Right ventricle myocardium superior (tissue), 1 donor: Measurements from ENCODE around the gene MOB2. TPM values are rescaled to one million over a fixed set of nuclear protein-coding genes. Genes with fewer than 3 reads are reported as not detected.

Experiments
- ATAC-seq: fragments of 200-7000 bp; cut with Tn5 transposase; one replicate; pipeline ENCODE4 v1.9.1; 2020; ENCODE audit warnings: mild to moderate bottlenecking; ENCODE audit not compliant: poor library complexity
- DNase-seq: peaks from one replicate; pipeline ENCODE4 v3.0.0-alpha.2; 2020
- intact Hi-C: fragments of 100-400 bp; cut with DNase I; formaldehyde crosslinking; loops from one replicate; pipeline ENCODE4 v1.11.2; 2022
- total RNA-seq: library from RNA; stranded (reverse); fragmentation: NEBNext Ultra II Directional; extraction: Animal tissue kit (Norgen Biotek cat#: 25700); gene quantifications from one replicate; pipeline ENCODE4 v1.2.1, GENCODE V29; 2021
- donor health status: DM: no; HTN: yes; CAD: no; lungs with severe emphysema.

Gene MOB2
- total RNA-seq, 1 donor from 2014 or later: 46.1 TPM

DNA sequence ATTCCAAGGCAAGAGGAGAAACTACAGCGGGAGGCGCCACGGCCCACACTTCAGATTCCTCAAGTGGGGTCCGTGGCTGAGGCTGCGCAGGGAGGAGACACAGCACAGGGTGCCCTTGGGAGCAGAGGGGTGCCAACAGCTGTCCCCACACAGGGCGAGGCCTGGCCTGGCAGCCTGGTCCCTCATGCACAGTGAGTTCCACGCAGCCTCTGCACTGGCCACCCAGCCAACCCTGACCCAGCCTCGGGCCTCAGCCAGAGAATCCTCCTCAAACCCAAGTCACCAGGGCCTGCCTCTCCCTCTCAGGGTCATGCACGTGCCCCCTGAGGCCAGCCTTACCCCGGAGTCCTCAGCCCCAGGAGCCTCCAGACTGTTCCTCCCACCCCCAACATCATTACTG, 22.4 kb upstream of the MOB2 start:
- ATAC-seq (no peak), DNase-seq (peak; percentile 36)
- intact Hi-C loops: no loop called here

DNA sequence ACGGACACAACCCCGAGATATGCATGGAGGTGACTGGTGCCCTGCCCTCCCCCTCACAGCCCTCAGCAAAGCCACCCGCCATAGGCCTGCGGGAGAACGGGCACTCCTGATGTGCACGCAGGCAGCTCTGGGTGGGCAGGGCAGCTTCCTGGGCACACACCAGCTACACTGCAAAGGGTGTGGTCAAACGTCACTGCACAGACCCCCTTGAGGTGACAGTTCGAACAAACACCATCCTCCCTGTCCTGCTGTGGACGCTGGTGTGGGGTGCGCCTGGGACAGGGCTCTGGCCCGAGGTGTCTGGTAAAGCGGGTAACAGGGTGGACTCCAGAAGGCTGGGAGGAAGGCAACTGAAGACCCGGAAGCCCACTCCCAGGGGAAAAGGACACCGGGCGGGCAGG, 21.9 kb upstream of the MOB2 start:
- no peak for ATAC-seq
- intact Hi-C loops: no loop called here

DNA sequence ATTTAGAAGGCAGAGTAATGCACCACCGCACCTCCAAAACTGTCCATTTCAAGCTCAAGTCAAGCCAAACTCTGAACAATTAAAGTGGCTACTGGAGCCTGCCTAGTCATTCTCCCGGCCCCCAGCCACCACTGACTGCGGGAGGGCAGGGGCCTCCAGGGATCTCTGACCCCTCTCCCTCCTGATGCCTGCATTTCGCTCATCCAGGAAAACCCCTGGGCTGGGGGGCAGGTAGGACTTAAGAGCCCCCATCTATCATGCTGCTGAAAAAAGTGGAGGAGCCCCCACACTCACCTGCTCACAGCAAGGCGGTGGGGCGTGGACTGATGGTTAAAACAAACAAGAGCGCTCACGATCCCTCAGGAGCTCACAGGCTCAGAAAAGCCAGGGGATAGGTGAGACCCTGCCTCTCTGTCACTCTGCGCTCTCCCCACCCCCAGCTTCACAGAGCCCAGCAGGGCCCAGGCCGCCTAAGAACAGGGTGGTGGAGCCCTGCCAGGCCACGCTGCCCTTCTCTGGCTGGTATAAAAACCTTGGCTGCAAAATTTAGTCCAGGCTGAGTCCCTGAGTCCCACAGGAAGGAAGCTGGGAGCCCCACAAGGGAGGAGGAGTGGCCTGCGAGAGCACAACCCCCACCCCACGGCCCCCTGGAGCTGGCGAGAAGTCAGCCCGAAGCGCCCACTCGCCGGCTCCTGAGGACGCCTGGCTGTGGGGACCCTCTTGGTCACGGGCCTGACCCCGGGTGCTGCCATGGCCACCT, 21.0 kb upstream of the MOB2 start:
- ATAC-seq (peak; percentile 49), DNase-seq (peak; percentile 70)
- intact Hi-C loops: no loop called here

More for the DNA sequence above, 21.9 kb upstream of the MOB2 start:
- peak; percentile 37 for DNase-seq

DNA sequence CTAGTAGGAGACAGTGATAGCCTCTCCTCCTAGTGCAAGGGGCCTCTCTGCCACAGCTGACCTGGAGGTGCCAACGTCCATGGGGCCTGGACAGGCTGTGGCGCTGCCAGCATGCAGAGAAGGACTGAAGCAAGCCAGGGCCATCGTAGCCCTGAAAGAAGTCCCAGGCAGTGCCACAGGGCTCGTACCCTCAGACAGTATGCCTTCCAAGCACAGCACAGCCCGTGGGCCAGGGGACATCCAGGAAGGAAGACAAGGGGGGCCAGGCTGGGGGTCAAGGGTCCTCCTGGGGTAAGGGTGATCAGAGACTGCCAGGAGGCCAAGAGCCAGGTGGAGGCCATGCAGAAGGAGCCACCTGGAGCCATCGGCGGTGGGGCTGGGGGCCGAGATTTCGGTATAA, 20.4 kb upstream of the MOB2 start:
- no peak for ATAC-seq
- intact Hi-C loops: no loop called here
- DNase-seq: peak; percentile 41

DNA sequence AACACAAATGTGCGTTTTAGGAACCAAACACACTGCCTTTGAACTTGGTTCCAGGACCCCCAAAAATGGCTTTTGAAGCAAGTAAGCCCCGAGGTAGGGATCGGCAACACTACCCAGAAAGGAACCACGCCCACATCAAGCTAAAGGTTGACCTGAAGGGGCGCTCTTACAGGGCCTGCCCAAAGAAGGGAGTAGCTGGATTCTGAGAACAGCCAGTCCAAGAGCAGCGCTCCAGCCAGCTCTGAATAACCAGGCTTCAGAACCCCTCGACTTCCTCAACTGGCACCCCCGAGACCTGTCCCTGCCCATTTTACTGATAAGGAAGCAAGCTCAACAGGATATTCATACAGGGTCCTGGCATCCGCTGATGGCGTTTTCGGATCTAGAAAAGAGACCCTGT, 18.9 kb upstream of the MOB2 start:
- ATAC-seq: no peak
- intact Hi-C loops: no loop called here
- no peak for DNase-seq

DNA sequence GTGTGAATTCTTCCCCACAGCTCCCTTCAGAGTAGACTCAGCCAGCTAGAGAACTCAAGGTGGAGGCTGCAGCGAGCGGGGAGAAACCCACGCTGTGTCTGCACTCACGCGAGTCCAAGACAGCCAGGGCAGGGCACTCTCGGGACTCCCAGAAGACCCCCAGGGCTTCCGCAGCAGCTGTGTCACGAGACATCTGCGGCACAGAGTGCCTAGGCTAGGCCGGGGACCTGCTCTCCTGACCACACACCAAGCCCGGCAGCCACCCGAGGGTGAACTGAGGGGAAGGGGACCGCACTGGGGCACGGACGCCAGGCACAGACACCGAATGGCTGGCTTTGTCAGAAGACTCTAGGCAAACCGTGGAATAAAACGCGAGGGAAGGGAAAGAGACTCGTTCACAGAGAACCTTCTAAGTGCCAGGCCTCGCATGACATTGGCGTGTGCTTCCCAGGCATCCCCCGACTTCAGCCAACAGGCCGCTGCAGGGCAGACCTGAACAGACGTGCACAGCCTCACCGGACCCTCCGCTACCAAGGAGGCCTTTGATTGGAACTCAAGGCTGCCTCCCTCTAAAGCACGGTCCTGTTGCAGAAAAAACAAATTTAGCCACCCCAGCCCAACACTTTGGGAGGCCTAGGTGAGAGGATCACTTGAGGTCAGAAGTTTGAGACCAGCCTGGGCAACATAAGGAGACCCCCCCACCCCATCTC, 18.2 kb upstream of the MOB2 start:
- no peak for ATAC-seq
- peak; percentile 28 for DNase-seq
- intact Hi-C loops: no loop called here

DNA sequence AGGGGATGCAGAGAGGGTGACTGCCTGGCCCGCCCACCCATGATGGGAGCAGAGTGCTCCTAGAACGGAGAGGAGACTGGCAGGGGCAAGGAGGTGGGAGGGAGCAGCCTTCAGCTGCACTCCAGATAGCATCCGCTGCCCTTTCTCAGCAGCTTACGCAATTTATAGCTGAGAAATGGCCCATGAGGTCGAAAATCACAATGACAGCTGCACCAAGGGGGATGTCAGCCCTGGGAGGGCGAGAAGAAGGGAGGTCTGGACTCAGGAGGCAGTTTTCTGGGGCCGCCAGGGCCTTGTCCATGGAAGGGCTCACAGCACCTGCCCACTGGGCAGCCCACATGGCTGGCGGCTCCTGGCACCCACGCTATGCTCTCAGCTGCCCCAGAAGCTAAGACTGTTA, 17.6 kb upstream of the MOB2 start:
- intact Hi-C loops: no loop called here
- DNase-seq (peak; percentile 31), ATAC-seq (no peak)

DNA sequence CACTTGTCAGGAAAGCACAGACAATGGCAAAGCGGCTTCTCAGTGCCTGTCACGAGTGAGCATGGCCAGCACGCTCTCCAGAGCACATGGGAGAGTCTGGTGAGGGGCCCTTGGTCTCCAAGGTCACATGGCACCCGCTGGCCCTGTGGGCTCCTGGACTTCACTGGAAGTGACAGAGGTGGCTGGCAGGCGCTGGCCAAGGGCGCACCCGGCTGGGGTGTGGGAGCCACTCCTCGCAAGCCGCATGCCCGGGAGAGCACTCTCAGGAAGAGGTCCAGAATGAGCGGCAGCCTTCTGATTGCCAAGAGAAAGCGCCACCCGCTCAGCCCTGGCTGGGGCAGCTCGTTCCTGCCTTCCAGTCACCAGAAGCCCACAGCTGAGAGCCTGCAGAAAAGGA, 17.1 kb upstream of the MOB2 start:
- intact Hi-C loops: no loop called here
- ATAC-seq (peak; percentile 74), DNase-seq (peak; percentile 81)

DNA sequence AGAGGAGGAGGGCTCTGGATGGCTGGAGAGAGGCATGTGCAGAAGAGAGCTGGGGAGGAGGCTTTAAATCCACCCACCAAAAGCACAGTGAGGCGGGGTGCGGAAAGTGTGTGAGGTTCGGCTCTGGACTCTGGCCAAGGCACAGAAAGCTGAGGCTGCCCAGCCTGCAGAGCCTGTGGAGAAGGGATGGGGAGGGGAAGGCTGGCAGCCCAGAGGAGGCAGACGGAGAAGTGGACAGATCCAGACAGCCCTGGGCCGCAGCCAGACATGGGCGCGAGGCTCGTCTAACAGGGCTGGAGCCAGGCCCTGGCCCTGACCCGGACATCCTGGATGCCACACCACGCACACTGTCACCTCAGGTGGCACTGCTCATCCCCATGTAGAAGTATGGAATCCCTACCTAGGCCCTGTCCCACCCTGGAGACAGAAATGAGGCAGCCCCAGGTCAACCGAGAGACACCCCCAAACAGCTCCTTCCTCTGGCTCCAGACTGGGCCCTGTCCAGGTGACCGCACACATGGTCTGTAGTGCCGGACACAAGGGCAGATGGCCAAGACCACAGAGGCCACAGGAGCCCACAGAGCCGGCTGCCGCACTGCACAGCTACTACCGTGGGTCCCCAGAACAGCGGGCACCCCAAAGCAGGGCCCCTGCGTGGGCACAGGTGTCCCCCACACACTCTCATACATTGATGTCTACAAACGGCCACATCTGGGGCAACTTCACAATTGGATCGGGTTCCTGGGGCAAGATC, 16.6 kb upstream of the MOB2 start:
- DNase-seq: peak; percentile 76
- ATAC-seq: peak; percentile 71
- intact Hi-C loops: no loop called here

DNA sequence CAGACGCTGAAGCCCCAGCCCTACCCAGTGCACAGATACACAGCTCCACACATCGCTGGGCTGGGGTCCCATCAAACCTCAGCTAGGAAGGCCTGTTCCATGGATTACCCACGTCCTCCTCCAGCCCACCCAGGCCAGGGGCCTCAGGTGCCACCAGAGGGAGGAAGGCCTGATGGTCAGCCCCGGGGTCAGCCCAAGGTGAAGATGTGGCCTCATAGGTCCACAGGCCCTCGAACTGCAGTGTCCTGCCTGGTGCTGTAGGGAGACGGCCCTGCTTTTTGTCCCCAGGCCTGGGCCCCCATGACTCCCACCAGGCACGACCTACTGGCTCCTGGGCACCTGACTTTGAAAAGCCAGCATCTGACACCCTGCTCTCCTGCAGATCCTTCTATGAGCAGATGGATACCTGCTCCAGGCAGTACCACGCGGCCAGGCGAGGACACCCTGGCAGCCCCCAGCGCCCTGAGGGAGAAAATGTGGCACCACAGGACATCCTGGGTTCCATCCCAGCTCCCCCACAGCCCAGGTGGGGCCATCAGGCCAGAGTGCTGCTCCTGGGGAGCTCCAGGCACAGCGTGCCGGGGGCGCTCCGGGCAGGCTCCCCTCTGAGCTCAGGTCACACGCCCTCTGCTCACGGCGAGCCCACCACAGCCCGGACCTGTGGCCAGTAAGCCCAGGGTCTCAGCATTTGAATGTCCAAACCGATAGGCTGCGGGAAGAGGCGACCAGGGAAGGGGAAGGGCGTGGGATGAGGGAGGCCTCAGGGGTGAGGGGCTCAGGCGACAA, 15.8 kb upstream of the MOB2 start:
- intact Hi-C loops: no loop called here
- peak; percentile 33 for DNase-seq
- no peak for ATAC-seq

DNA sequence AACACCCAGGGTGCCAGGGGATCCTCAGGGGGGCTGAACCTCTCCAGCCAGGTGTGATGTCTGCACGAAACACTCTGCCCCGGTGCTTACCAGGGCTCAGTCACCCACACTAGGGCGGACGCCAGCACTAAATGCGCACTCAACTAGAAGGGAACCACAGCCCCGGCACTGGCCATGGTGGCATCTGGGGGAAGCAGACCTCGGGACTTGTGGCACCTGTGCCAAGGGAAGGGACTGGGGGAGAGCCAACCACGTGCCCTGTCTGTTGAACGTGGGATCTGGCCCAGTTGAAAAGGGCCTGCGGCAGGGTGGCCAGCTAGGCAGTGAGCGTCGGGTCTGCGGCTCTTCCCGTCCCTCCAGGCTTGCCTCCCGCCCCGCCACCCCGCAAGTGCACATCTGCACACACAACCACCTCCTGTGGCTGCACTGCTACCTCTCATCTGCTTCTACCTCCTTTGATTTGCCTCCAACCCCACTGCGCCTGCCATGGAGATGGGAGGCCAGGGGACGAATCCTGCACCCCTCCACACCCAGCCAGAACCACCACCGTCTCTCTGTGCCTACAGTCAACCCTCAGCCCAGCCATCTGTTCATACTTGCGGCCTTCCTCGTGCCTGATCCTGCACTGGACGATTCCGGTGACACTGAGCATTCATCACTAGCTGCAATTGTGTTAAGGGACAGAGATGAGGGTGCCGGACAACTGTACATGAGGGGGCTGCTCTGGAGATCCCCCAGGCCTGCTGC, 15.0 kb upstream of the MOB2 start:
- DNase-seq (peak; percentile 64), ATAC-seq (peak; percentile 52)
- intact Hi-C loops: no loop called here

DNA sequence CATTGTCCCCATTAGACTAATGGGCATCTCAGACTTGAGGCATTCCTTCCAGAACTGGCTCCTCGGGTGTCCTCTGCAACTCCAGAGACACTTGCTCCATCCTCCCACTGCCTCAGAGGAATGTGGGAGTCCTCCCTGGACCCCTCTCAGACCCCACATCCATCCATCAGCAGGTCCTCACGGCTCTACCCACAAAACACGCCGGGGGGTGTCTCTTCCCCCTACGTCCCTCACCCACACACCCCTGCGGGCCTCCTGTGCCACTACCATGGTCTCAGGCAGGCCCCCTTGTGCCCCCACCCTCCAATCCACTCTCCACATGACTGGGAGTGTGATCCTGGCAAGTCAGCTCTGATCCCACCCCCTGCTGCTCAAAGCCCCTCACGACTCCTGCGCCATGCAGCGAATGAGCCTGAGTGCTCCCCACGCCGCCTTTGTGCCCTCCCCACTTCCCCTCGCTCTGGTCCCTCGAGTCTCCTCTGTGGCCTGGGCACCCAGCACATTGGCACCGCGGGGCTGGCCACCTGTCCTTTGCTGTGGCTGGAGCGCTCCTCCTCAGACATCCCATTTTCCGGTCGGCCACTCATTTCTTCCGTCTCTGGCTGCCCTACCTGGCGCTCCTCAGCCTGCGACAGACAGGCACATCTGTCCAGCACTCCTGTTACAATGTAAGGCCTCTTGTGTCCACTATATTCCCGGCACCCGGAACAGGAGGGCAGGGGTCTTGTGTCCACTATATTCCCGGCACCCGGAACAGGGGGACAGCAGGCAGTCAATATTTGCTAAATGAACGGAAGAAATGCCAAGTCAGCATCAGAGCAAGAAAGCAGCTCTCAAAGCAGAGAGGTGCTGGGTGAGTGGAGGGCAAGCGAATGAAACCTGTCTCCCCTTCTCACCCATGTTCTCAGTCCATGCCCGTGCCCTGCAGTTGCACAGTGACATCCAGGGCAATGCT, 14.2 kb upstream of the MOB2 start:
- ATAC-seq: no peak
- DNase-seq: peak; percentile 30
- intact Hi-C loops: no loop called here

DNA sequence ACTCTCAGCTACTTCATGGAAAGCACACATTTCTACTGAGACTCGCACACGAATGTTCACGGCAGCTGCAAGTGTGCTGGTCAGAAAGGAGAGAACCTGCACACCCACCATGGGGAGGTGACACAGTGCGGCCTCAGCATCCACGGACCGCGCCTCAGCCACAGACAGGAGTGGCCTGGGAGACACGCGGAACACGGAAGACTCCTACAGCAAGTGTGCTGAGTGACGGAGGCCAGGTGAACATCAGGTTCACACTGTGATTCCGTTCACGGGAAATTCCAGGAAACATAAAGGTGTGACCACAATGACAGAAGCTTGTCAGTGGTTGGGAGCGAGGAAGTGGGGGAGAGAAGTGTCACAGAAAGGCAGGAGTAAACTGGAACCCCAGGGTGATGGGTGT, 13.3 kb upstream of the MOB2 start:
- ATAC-seq: no peak
- DNase-seq: no peak
- intact Hi-C loops: no loop called here

DNA sequence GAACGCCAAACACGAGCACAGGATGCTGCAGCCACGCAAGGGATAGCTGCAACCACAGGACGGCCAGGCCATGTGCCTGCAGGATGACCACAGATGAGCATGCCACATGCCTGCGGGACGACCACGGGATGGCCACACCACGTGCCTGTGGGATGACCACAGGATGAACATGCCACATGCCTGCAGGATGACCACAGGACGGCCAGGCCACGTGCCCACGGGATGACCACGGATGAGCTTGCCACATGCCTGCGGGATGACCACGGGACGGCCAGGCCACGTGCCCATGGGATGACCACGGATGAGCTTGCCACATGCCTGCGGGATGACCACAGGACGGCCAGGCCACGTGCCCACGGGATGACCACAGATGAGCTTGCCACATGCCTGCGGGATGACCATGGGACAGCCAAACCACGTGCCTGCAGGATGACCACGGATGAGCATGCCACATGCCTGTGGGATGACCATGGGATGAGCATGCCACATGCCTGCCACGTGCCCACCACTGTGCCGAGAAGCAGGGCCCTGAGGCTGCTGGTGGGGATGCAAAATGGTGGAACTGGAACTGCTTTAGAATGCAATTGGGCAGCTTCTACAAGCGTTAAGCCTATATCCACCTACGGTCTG, 12.8 kb upstream of the MOB2 start:
- intact Hi-C loops: no loop called here

DNA sequence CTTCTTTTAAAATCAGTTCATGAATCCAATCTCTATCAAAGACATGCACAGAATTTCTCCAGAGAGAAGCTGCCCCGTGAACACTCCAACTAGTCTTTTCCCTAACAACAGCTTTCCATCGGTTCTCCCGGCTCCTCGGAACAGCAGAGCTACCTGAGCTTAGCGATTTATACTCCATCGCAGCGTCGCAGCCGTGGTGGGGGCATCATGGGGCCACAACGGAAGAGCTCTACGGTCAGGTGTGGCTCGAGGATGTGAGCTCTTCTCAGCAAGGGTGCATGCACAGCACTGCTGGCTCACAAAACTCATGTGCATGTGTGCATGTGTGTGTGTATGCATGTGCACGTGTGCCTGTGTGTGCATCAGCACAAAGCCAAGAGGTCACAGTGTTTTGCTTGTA, 11.7 kb upstream of the MOB2 start:
- no peak for DNase-seq
- intact Hi-C loops: no loop called here
- no peak for ATAC-seq

More for the DNA sequence above, 12.8 kb upstream of the MOB2 start:
- peak; percentile 30 for DNase-seq
- no peak for ATAC-seq

DNA sequence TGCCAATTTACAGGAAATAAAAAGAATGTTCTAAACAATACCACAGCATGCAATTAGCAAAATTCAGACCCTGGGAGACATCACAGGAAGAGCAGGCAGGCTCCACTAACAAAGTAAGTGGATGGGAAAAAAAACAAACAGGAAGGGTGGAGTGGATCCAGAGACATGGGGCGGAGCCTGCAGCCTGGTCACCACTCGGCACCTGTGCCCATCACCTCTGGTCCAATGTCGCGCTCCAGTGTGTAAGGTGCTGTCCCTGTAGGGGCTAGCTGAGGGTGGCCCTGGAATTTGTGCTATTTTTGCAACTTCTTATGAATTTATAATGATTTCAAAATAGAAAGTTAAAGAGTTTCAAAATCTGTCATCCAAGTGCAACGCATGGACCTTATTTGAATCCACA, 11.0 kb upstream of the MOB2 start:
- ATAC-seq (no peak), DNase-seq (peak; percentile 37)
- intact Hi-C loops: no loop called here

DNA sequence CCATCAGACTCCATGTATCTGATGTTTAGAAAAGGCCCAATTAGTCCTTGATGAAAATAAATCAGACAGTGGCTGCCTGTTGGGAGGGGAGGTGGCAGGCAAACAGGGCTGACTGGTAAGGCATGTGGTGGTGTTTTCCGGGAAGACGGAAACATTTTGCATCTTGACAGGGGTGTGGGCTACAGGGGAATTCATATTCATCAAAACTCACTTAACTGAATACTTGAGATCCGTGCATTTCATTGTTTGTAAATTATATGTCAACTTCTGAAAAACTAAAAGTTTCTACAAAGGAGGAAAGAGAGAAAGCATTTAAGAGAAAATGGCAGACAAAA, 10.1 kb upstream of the MOB2 start:
- ATAC-seq: no peak
- intact Hi-C loops: no loop called here
- no peak for DNase-seq
